GM21381 (cell line): ENCODE results near the gene CEMIP2.
"Not testable (repeated sequence)": the region's sequence is repeated elsewhere in the genome, so short reads cannot be mapped to it uniquely, and the experiment has no call there.

Experiments
- ATAC-seq: cut with Tn5 transposase; IDR thresholded peaks from one replicate; pipeline ENCODE4 v1.9.1; 2021; ENCODE audit warnings: mild to moderate bottlenecking, moderate library complexity; ENCODE audit not compliant: unreplicated experiment

Gene CEMIP2

GRCh38 chr9:71768388-71769174 lies at the start of gene CEMIP2:
CEMIP2 (minus strand) TSS chr9:71768513; CDS start chr9:71750373, 18,140 bp downstream.
- peak; percentile 71 for ATAC-seq

DNA sequence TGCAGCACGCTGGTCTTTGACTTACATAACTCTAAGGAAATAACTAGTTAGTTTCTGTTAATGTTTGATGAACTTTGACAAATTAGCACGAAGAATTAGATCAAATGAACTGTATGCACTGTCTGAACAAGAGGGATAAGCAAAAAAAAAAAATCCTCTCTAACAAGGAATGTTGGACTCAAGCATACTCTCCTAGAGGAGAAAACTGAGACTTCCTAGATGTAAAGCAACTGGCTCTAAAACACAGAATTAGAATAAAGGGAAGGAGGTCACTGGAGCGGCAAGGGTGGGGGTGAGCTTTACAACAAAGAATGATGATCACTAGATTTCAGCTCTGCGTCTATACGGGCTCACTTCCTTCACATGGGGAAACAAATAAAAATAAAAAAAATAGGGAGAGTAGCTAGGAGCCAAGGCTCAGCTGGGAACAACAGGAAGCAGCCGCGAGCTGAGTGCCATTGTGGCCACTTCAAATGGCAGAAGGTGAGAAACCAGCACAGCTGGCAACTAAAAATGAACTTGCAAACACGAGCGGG lies 48.7 kb upstream of the CEMIP2 start:
- ATAC-seq, result no peak

GRCh38 chr9:71814815-71815214 lies 46.5 kb upstream of the CEMIP2 start:
- no peak for ATAC-seq

DNA sequence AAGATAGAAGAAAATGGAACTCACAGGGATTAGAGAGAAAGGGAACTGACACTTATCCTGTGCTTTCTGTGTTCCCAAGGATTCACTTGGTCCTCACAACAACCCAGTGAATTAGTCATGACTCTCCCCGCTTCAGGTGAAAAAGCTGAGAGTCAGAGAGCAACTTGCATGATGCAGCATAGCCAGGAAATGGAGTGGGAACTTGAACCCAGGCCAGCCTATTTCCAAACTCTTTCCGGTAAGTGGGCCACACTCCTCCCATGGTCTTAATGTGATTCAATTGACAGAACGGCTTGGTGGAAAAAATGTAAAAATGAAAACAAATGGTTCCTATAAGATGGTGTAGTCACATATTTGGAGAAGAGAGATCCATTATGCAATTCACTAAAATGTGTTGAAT lies 45.9 kb upstream of the CEMIP2 start:
- ATAC-seq, result no peak

- ATAC-seq, result no peak
Measured at GRCh38 chr9:71812385-71812784, 44.1 kb upstream of the CEMIP2 start.

- no peak for ATAC-seq
Measured at GRCh38 chr9:71808068-71808467, 39.8 kb upstream of the CEMIP2 start.

DNA sequence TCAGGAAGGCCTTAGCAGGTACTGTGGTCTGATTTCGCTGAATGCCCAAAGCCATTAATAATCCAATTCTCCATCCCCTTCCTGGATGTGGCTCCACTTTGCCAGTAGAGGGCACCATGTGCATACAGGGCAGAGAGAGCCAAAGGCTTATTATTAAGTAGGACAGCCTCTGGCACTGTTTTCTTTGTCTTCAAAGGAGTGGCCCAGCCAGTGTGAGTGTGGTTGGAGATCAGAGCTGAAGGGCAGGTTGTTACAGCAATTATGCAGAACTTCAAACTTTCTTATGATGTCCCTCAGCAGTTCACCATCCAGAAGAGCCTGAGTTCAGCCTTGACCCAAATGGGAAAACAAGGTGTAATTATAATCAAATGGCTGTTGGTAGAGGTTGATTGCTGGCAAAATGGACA lies 38.6 kb upstream of the CEMIP2 start:
- peak; percentile 96 for ATAC-seq

DNA sequence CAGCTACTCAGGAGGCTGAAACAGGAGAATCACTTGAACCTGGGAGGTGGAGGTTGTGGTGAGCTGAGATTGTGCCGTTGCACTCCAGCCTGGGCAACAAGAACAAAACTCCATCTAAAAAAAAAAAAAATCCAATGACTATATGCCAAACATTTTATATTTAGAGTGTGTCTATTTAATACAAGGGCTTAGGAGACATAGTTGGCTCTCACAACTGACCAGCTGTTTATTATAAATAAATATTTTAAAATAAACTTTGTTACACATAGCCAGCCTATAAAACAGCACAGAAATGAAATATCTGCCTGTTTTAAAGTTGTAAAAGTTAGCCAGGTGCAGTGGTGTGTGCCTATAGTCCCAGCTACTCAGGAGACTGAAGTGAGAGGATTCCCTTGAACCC lies 36.8 kb upstream of the CEMIP2 start:
- ATAC-seq, result not testable (repeated sequence)

- ATAC-seq, result no peak
Measured at GRCh38 chr9:71801826-71802225, 33.5 kb upstream of the CEMIP2 start.

GRCh38 chr9:71797266-71797665 lies 29.0 kb upstream of the CEMIP2 start:
- no peak for ATAC-seq

DNA sequence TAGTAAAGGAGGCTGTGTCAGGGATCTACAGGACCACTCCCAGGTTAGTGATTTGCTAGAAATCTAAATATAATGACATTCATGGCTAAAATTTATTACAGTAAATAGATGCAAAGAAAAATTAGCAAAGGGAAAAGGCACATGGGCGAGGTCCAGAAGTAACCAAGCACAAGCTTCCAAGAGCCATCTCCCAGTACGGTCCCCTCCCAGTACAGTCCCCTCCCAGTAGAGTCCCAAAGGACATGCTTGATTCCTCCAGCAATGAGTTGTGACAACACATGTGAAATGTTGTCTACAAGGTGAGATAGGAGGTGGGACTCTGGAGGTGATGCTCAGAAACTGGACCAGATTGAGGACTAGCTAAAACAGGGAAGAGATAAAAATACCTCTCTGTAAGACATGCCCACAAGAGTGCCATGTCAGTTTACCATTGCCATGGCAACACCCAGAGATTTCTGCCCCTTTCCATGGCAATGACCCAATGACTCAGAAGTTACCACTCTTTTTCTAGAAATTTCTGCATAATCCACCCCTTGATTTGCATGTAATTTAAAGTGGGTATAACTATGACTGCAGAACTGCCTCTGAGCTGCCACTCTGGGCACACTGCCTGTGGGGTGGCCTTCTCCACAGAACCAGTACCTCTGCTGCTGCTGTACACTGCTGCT lies 27.9 kb upstream of the CEMIP2 start:
- no peak for ATAC-seq

DNA sequence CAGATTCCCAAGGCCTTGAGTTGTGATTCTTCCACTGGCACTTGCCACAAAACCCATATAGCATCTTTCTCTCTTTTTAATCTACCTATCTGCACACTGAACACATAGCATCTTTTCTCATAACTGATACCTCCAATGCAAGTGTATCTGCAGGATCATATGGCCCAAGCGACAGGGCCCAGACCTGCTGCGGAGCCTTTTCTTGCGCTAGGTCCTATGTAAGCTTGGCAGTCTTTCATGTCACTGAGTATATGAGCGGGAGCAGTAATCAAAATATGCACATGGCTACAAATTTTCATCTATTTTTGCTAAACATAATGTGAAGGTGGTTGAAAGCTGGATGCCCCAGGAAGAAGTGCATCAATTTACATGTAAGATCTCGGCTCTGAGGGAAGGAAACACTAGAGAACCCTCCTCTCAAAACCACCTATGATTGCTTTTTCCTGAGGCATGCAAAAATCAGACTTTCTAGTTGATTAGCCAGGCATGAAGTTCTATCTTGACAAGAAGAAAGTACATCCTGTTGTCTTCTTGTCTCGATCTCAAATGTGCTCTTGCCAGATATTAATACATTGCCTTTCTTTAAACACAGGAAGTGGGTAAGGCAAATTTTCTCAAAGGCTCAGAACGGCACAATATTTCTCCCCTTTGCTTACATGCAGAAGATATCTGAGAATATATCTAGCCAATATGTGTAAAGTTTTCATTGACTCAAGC lies 26.9 kb upstream of the CEMIP2 start:
- peak; percentile 78 for ATAC-seq

GRCh38 chr9:71793386-71794105 lies 25.2 kb upstream of the CEMIP2 start:
- peak; percentile 37 for ATAC-seq

DNA sequence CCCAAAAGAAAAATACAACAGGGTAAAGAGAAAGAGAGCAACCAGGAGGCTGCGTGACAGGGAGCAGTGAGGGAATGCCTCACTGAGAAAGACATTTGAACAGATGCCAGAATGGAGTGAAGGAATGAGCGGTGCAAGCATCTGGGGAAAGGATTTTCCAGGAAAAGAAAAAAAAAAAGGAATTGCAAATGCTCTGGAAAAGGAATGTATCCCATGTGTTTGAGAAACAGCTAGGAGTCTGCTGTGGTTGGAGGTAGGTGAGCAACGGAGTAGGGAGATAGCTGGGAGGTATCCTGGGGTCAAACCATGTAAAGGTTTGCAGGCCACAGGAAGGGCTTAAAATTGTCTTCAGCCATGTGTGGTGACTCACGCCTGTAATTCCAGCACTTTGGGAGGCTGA lies 23.6 kb upstream of the CEMIP2 start:
- no peak for ATAC-seq

DNA sequence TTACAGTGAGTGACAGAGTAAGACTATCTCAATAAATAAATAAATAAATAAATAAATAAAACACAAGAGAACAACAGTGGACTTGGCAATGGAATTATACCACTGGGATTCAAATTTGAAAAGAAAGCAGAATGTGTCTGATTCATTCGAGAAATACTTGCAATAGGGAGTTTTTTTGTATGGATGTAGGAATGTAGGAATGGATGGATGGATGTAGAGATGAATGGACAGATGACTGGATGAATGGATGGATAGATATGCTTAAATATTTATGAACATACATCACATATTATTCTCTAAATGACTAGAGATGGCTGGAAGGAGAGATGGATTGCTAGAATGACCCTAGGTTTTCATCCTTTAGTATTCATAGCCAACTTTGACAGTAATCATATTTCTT lies 22.0 kb upstream of the CEMIP2 start:
- no peak for ATAC-seq

GRCh38 chr9:71783120-71783523 lies 14.8 kb upstream of the CEMIP2 start:
- ATAC-seq, result peak; percentile 90

GRCh38 chr9:71781391-71781790 lies 13.1 kb upstream of the CEMIP2 start:
- ATAC-seq, result peak; percentile 54

DNA sequence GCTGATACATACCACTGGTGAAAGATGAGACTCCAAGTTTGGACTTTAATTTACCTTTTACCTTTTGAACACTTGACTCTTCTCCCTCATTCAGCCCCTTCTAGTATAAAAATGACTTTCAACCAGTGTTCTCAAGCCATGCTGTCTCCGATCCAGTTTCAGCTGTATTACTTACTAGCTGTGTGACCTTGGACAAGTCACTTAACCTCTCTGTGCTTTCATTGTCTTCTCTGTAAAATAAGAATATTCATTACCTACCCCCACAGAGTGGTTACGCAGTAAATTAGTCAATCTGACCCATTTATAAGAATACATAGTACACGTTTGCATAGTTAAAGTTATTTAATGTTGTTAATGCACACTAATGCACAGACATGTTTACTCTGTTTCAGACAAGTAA lies 12.6 kb upstream of the CEMIP2 start:
- no peak for ATAC-seq

DNA sequence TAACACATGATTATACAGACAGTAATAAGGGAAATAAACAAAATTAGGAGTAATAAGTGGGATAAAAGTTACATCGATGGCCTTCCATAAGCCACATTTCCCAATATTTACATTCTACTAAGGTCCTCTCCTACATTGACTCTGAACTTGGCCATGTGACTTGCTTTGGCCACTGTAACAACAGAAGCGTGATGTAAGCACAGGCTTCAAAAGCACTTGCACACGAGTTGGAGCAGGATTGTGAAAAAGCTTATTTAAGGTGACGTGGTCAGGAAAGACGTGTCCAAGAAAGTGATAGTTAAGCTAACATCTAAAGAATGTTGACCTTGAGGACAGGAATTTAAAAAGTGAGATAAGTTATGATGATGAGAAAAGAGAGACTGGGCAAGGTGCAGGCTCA lies 9.8 kb upstream of the CEMIP2 start:
- ATAC-seq, result no peak

DNA sequence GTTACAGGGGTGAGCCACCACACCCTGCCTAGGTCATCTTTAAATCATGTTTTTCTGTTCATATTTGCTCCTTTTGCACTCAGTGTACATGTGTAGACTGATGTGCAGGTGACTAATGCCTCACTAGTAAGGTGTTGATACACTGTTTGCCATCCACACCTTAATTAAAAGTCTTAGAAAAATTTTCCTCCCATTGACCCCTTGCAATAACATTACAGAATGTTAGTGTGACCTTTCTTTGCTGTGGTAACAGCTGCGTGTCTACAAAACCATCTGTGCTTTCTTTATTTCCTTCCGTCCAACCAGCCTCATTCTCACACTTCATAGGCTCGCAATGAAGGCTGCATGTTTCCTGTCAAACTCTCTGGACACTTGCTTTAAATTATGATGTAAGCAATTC lies 6.6 kb upstream of the CEMIP2 start:
- ATAC-seq, result peak; percentile 68

DNA sequence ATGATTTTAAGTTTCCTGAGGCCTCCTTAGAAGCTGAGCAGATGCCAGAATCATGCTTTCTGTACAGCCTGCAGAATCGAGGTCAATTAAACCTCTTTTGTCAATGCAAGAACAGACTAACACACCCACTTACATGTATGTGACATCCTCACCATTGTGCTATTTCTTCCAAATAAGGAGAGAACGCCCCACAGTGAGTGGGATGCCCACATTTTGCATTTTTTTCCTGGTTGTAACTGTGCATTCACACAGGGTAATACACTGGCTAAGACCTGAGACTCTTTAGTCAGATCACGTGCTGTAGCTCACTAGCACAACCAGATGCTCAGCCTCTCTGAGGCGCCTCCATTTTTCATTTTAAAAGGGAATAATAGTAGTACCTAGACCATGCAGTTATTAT lies 4.4 kb upstream of the CEMIP2 start:
- no peak for ATAC-seq
